ENCODE data around the gene DENR.
"Not testable (repeated sequence)": the region's sequence is repeated elsewhere in the genome, so short reads cannot be mapped to it uniquely, and the experiment has no call there.

The DENR gene

DNA sequence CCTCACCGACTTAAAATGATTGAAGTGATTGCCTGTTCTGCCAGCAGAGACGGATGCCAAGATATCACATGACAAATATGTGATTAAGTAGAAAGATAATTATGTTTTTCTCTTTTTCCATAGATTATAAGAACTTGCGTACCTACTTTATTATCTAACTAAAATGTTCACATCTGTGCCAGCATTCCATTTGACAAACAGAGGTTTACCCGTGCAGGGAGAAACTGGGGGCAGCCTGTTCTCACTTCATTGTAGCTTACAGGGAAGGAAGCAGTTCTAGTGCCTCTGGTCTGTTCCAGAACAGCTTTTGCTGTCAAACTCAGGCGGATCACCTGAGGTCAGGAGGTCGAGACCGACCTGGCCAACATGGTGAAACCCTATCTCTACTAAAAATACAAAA lies 51.3 kb downstream of the DENR start:
- Histone ChIP-seq H3K27me3 (replicated peaks; ENCODE audit: control insufficient read depth, insufficient read depth, low read length) (no peaks in the 10 kb centered on the region), H3K36me3 (ENCODE audit: control insufficient read depth, insufficient read depth, low read length) (no peaks in the 10 kb centered on the region), H3K4me3 (replicated peaks; ENCODE audit: low read depth, low read length) (no peak overlapping the region)
- TF ChIP-seq, protein P1, sequence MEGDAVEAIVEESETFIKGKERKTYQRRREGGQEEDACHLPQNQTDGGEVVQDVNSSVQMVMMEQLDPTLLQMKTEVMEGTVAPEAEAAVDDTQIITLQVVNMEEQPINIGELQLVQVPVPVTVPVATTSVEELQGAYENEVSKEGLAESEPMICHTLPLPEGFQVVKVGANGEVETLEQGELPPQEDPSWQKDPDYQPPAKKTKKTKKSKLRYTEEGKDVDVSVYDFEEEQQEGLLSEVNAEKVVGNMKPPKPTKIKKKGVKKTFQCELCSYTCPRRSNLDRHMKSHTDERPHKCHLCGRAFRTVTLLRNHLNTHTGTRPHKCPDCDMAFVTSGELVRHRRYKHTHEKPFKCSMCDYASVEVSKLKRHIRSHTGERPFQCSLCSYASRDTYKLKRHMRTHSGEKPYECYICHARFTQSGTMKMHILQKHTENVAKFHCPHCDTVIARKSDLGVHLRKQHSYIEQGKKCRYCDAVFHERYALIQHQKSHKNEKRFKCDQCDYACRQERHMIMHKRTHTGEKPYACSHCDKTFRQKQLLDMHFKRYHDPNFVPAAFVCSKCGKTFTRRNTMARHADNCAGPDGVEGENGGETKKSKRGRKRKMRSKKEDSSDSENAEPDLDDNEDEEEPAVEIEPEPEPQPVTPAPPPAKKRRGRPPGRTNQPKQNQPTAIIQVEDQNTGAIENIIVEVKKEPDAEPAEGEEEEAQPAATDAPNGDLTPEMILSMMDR (IDR thresholded peaks at IDR 0.05; ENCODE audit: insufficient read depth, low read length, poor library complexity, severe bottlenecking) = no peak
- no peak for DNase-seq (ENCODE audit: extremely low read depth, insufficient read length)

DNA sequence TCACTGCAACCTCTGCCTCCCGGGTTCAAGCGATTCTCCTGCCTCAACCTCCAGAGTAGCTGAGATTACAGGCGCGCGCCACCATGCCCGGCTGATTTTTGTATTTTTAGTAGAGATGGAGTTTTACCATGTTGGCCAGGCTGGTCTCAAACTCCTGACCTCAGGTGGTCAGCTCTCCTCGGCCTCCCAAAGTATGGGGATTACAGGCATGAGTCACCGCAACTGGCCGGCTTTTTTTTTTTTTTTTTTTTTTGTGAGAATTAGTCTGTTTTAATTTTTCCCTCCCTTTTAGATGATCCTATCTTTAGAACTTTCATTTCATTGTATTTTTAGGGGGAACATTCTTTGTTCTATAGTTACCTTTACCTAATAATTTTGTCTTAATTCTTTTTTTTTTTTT lies 52.3 kb downstream of the DENR start:
- H3K36me3 ChIP-seq (ENCODE audit: control insufficient read depth, insufficient read depth, low read length); H3K27me3 ChIP-seq (replicated peaks; ENCODE audit: control insufficient read depth, insufficient read depth, low read length); DNase-seq (ENCODE audit: extremely low read depth, insufficient read length); H3K4me3 ChIP-seq (replicated peaks; ENCODE audit: low read depth, low read length): not testable (repeated sequence)

DNA sequence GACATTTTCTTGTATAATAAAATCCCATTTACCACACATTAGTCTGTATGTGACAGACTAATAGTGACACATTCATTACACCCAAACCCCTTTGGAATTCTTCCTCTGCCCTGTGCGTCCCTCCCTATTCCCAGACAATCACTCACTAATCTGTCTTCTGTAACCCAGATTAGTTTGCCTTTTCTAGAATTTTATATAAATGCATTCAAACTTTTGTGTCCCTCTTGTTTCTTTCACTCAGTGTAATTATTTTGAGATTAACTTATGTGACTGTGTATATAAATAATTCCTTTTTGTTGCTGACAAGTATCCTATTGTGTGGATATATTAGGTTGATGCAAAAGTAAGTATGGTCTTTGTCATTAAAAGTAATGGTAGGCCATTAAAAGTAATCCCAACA lies 55.0 kb downstream of the DENR start:
- TF ChIP-seq, protein P1 (IDR thresholded peaks at IDR 0.05; ENCODE audit: insufficient read depth, low read length, poor library complexity, severe bottlenecking) = no peak
- Histone ChIP-seq H3K4me3 (replicated peaks; ENCODE audit: low read depth, low read length) (no peak overlapping the region), H3K36me3 (ENCODE audit: control insufficient read depth, insufficient read depth, low read length) (no peaks in the 10 kb centered on the region), H3K27me3 (replicated peaks; ENCODE audit: control insufficient read depth, insufficient read depth, low read length) (no peaks in the 10 kb centered on the region)
- no peak for DNase-seq (ENCODE audit: extremely low read depth, insufficient read length)

DNA sequence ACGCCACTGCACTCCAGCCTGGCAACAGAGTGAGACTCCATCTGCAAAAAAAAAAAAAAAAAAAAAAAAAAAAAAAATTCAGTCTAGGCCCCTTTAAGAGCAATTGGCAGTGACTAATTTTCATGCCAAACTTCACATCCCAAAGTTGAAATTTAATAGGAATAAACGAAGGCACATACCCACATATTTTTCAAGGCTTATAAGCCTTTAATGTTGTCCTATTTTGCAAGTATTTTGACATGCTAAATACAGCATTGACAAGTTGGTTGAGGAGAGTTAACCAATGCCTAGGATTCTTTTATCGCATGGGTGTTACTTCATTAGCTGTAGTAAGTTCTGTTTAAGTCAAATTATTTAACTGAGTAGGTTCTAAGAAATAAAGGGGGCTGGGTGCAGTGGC lies 59.2 kb downstream of the DENR start:
- no peaks in the 10 kb centered on the region for H3K27me3 ChIP-seq (replicated peaks; ENCODE audit: control insufficient read depth, insufficient read depth, low read length)
- TF ChIP-seq, protein P1 (IDR thresholded peaks at IDR 0.05; ENCODE audit: insufficient read depth, low read length, poor library complexity, severe bottlenecking) = no peak
- DNase-seq (ENCODE audit: extremely low read depth, insufficient read length) = no peak
- H3K36me3 ChIP-seq (ENCODE audit: control insufficient read depth, insufficient read depth, low read length) = no peaks in the 10 kb centered on the region
- no peak overlapping the region for H3K4me3 ChIP-seq (replicated peaks; ENCODE audit: low read depth, low read length)

DNA sequence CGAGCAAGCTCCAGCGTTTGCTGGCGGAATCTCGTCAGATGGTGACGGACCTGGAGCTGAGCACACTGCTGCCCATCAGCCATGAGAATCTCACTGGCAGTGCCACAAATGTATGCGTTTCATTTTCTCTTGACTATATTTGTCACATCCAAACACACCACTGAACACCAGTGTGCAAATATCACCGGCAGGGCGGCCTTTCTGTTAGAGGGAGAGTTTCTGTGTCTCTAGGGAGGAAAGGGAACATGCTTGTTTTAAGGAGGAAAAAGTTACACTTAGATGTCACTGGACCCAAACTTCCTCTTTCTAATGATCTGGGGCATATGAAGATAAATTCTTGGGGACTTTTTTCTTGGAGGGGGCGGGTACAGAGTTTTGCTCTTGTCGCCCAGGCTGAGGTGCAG lies 60.7 kb downstream of the DENR start:
- DNase-seq (ENCODE audit: extremely low read depth, insufficient read length) = peak; percentile 29
- TF ChIP-seq, protein P1 (IDR thresholded peaks at IDR 0.05; ENCODE audit: insufficient read depth, low read length, poor library complexity, severe bottlenecking) = no peak
- no peak overlapping the region for H3K4me3 ChIP-seq (replicated peaks; ENCODE audit: low read depth, low read length)

DNA sequence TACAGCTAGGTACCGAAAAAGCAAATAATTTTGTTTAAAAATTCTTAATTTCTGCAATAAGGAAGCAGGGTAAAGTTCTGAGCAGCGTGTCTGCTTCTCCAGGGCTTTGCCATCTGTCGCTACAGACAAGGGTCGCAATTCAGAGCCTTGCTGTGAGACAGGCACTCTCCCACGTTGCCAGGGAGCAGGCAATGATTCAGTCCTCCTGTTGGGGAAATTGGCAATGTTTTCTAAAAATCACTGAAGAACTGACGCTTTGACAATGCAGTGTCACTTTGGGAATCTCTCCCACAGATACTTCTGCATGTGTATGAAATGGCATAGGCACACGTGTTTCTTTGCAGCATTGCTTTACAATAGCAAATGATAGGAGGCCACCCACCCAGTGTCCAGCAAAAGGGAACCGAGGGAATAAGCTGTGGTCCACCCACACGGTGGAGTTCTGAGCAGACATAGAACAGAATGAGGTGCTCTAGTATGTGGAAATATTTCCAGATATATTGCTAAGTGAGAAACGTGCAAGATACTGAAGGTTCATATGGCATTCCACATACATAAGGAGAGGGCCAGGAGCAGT lies 66.7 kb downstream of the DENR start:
- Histone ChIP-seq H3K36me3 (ENCODE audit: control insufficient read depth, insufficient read depth, low read length) (no peaks in the 10 kb centered on the region), H3K27me3 (replicated peaks; ENCODE audit: control insufficient read depth, insufficient read depth, low read length) (no peaks in the 10 kb centered on the region), H3K4me3 (replicated peaks; ENCODE audit: low read depth, low read length) (no peak overlapping the region)
- DNase-seq (ENCODE audit: extremely low read depth, insufficient read length) = no peak
- TF ChIP-seq, protein P1 (IDR thresholded peaks at IDR 0.05; ENCODE audit: insufficient read depth, low read length, poor library complexity, severe bottlenecking) = no peak

More for the DNA sequence above, 60.7 kb downstream of the DENR start:
- Histone ChIP-seq H3K36me3 (ENCODE audit: control insufficient read depth, insufficient read depth, low read length) (no peaks in the 10 kb centered on the region), H3K27me3 (replicated peaks; ENCODE audit: control insufficient read depth, insufficient read depth, low read length) (no peaks in the 10 kb centered on the region)

Data from GM06990 (cell line).